ENCODE data around the gene ART4. TPM values are rescaled to one million over a fixed set of nuclear protein-coding genes. Genes with fewer than 3 reads are reported as not detected.
A peak's percentile ranks its signal among the peaks of the same experiment; 100 is the strongest.

ART4 gene, protein sequence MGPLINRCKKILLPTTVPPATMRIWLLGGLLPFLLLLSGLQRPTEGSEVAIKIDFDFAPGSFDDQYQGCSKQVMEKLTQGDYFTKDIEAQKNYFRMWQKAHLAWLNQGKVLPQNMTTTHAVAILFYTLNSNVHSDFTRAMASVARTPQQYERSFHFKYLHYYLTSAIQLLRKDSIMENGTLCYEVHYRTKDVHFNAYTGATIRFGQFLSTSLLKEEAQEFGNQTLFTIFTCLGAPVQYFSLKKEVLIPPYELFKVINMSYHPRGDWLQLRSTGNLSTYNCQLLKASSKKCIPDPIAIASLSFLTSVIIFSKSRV
- total RNA-seq: not detected in 2 replicates

DNA sequence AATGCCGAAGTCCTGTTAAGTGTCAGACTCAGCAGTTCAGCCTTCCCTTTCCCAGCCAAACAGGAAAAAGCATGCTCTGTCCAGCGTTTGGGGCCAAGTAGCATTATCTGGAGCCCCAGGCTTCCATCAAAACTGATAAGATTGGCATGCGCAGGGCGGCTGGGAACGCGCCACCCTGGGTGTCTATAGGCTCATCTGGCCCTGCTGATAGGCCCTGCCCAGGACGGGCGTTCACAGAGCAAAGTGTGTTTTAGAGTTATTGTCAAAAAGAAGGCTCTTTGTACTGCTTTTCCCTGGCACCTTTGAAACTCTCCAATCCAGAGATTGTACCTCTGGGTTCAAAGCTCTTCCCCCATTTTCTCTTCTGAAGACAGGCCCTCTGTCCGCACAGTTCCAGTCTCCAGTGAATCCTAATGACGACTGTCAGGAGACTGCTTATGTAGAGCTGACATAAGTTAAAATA, at the start of gene ART4:
TSS of gene ART4 (minus strand) at position 102 of the 463 bp plus-strand sequence. CDS start 413 bp downstream, outside the sequence.
- Mint-ChIP-seq H3K27ac (no peak within 1 kb of the TSS), H3K27me3 (peaks cover 6% of the 10 kb centered on the region), H3K4me3 (no peak within 1 kb of the TSS), H3K9me3 (no peaks in the 10 kb centered on the region), H3K36me3 (ENCODE audit: low read depth) (no peaks in the 10 kb centered on the region), H3K4me1 (peaks cover 5% of the 10 kb centered on the region)
- intact Hi-C loops (cut with micrococcal nuclease): loop anchor here (5.0 kb wide), 2 partner anchors 121 to 379 kb away; partner anchors contain the start of gene RERG
- no peak for DNase-seq

DNA sequence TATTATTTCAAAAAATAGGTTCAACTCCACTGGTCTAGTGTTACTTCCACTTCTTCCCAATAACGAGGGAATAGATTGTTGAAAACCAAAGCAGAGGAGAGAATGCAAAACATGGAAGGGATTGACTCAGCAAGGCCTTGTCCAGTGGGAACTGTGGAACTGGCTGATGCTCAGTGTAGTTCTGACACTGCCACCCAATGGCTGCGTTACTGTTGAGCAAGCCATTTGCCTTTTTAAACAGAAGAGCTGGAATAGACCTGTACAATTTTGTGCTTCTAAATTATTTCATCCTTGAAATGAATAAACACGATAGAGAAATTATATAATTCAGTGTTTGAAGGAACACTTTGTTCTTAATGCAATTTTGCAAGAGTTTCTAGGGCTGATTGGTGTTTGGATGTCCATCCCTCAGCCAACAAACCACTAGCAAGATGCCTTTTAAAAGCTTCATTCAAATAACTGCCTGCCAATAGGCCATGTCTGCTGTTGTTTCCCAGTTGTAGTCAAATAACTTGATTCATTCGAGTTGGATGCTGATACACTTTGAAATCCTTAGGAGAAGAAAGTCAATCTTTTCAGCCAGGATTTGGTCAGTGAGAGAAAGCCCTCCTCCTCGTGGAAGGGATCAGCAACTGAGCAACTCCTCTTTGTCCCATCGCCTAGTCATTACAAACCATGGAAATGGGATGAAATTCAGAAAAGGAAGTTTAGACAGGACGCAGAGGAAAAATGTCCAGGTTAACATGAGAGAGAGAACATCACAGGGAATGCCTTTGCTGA, 49.6 kb upstream of the ART4 start:
- DNase-seq: no peak
- Mint-ChIP-seq H3K36me3 (ENCODE audit: low read depth) (no peaks in the 10 kb centered on the region), H3K27me3 (peaks cover 12% of the 10 kb centered on the region), H3K27ac (no peak overlapping the region), H3K4me1 (no peaks in the 10 kb centered on the region), H3K9me3 (no peaks in the 10 kb centered on the region), H3K4me3 (no peak overlapping the region)
- intact Hi-C loops (cut with micrococcal nuclease): no loop called here

DNA sequence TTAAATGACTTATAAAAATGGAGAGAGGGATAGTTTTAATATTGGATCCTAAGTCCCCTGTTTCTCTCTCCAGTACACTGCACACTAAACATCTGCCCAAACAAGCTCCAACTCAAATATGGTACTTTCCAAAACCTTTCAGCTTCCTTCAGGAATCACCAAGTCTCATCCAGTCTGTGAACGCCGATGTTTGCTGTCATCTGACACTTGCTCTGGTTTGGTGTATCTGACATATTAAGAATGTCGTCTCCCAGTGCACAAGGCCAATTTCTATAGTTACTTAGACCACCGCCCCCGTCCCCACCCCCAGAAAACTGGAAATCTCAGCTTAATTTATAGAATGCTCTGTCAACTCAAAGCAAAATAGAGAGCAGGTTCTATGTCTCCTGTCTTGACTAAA, 47.4 kb upstream of the ART4 start:
- Mint-ChIP-seq H3K27me3 (peaks cover 20% of the 10 kb centered on the region), H3K9me3 (no peaks in the 10 kb centered on the region), H3K27ac (no peak overlapping the region), H3K4me1 (no peaks in the 10 kb centered on the region), H3K4me3 (no peak overlapping the region), H3K36me3 (ENCODE audit: low read depth) (no peaks in the 10 kb centered on the region)
- DNase-seq: no peak
- intact Hi-C loops (cut with micrococcal nuclease): no loop called here

DNA sequence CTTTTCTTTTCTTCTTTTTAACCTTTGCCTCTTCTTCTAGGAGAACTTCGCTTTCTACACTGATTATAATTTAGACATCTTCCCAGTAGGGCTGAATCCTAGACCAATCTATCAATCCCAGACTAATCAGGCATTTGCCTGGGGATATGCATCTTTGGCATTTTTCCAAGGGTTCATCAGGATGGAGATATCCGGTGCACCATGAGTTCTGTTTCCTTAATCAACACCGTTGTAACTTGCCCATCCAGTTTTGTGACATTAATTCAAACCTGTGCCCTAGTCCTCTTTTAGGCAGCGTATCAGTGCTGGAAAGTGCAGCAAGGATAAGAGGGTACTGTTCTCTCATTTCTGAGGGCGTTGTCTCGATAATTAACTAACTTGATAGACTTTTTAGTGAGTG, 42.9 kb upstream of the ART4 start:
- no peak overlapping the region for H3K27ac Mint-ChIP-seq
- intact Hi-C loops (cut with micrococcal nuclease): no loop called here
- no peaks in the 10 kb centered on the region for H3K9me3 Mint-ChIP-seq
- H3K27me3 Mint-ChIP-seq: peaks cover 24% of the 10 kb centered on the region
- no peaks in the 10 kb centered on the region for H3K36me3 Mint-ChIP-seq (ENCODE audit: low read depth)
- DNase-seq: no peak
- peaks cover 6% of the 10 kb centered on the region for H3K4me1 Mint-ChIP-seq
- H3K4me3 Mint-ChIP-seq: no peak overlapping the region

DNA sequence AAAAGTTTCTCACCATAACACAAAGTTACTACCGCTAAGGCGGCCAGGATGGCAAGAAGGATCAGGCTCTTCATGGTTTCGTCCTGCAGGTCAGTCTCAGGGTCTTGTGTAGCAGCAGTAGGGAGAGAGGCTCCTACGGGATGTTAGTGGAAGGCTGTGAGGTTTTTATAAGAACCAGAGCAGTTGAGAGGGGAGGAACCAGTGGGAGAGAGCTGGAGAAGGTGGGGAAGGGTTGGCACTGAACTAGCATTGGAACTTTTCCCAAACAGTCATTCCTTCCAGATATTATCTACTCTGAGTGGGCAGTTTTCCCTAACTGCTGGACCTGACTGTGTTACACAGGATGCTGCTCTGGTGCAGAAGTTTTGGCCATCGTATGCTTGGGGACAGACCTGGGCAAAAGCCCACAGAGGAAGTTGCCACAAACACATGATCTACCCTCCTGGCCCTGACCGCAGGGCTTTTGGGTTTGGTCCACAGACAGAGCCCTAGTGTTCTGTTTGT, 42.4 kb upstream of the ART4 start, which contains the start of gene MGP:
TSS of gene MGP (minus strand) at position 137 of the 504 bp plus-strand sequence. CDS start at position 74, 63 bp downstream.
- Mint-ChIP-seq H3K4me3 (no peak within 1 kb of the TSS), H3K9me3 (no peaks in the 10 kb centered on the region), H3K27me3 (peaks cover 24% of the 10 kb centered on the region), H3K4me1 (peaks cover 9% of the 10 kb centered on the region), H3K27ac (no peak within 1 kb of the TSS), H3K36me3 (ENCODE audit: low read depth) (no peaks in the 10 kb centered on the region)
- intact Hi-C loops (cut with micrococcal nuclease): no loop called here
- no peak for DNase-seq

DNA sequence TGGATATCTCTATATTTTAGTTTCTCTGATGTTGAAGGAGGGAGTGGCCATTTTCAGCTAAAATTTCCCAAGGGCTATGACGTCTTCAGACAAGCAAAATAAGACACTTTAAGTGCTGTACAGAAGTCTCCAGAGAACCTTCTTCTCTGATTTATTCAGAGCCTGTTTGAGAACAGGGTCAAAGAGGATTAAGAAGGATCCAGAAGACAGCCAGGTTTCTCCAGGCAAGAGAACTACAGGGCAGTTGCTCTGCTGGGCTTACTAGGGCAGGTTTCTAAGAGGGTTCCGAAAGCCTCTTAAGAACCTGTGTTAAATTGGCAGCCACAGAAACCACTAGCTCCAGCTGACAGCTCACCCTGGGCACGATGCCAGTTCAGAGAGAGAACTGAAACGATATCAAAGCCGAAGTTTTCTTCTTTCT, 41.1 kb upstream of the ART4 start:
- Mint-ChIP-seq H3K36me3 (ENCODE audit: low read depth) (no peaks in the 10 kb centered on the region), H3K4me3 (no peak overlapping the region), H3K27ac (no peak overlapping the region), H3K9me3 (peaks cover 9% of the 10 kb centered on the region), H3K4me1 (peaks cover 13% of the 10 kb centered on the region), H3K27me3 (peaks cover 19% of the 10 kb centered on the region)
- intact Hi-C loops (cut with micrococcal nuclease): no loop called here
- peak; percentile 82 for DNase-seq

DNA sequence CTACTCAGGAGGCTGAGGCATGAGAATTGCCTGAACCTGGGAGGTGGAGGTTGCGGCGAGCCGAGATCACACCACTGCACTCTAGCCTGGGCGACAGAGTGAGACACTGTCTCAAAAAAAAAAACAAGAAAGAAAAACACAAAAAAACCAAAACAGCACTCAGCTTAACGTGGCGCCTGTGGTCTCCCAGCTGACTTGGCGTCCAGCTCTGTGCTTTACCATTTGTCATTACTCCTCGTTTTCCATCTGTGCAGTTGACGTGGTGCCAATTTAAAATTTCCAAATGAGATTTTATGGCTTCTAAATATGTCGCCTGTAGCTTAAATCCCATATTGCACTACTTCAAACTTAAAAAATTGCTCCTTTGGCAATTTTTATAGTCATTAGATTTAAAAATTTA, 40.4 kb upstream of the ART4 start:
- Mint-ChIP-seq H3K9me3 (peaks cover 11% of the 10 kb centered on the region), H3K36me3 (ENCODE audit: low read depth) (no peaks in the 10 kb centered on the region), H3K4me3 (no peak overlapping the region), H3K27ac (no peak overlapping the region), H3K4me1 (peaks cover 13% of the 10 kb centered on the region), H3K27me3 (peaks cover 18% of the 10 kb centered on the region)
- intact Hi-C loops (cut with micrococcal nuclease): no loop called here
- DNase-seq: no peak

DNA sequence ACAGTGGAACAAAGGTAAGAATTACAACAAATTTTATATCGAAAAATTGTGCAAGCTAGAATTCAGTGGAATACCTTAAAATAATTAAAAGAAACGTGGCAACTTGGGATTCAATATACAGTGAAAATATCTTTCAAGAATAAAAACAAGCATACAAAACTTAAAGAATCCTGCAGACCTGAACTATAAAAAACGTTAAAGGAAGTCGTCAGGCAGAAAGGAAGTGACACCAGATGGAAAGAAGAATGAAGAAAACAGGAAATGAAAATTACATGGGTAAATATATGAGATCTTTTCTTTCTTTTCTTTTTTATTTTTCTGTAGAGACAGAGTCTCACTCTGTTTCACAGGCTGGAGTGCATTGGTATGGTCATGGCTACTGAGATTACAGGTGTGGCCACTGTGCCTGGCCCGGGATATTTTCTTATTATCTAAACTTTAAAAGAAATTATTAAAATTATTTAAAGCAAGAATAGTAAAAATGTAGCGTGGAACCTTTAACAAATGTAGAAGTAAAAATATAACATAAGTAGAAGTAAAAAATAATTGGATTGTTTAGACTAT, 37.6 kb upstream of the ART4 start:
- H3K9me3 Mint-ChIP-seq: peaks cover 13% of the 10 kb centered on the region
- peaks cover 13% of the 10 kb centered on the region for H3K4me1 Mint-ChIP-seq
- no peaks in the 10 kb centered on the region for H3K36me3 Mint-ChIP-seq (ENCODE audit: low read depth)
- intact Hi-C loops (cut with micrococcal nuclease): no loop called here
- H3K27ac Mint-ChIP-seq: no peak overlapping the region
- peaks cover 4% of the 10 kb centered on the region for H3K27me3 Mint-ChIP-seq
- H3K4me3 Mint-ChIP-seq: no peak overlapping the region
- no peak for DNase-seq

DNA sequence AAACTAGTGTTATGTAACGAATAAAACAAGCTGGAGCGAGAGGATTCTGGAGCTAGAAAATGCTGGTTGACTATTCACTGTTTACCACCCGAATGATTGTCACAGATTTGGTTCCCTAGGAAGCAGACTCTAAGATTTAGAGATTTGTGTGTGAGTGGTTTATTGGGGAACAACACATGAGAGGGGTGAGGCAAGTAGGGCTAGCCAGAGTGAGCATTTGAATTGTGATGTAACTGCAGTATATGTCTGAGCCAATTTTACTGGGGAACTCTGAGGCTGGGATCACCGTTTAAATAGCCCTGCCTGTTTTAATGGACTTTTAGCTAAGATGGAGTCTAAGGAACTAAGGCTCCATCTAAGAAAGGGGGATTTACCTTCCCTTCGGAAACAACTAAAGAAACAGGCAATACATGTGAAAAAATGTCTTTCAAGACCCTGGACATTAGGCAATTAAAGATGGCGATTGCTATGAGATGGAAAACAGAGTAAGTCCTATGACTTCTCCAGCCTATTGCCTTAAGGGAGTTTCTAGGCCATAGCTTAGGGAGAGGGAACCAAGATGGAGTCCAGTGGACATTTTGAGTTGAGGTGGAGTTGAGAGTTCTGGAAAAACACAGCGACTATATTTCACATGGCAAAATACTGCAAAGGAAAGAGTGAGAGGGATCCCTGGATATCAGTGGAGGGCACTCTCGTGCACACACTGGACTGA, 36.1 kb upstream of the ART4 start:
- peaks cover 13% of the 10 kb centered on the region for H3K9me3 Mint-ChIP-seq
- H3K4me1 Mint-ChIP-seq: peaks cover 10% of the 10 kb centered on the region
- no peaks in the 10 kb centered on the region for H3K36me3 Mint-ChIP-seq (ENCODE audit: low read depth)
- no peak overlapping the region for H3K4me3 Mint-ChIP-seq
- no peak overlapping the region for H3K27ac Mint-ChIP-seq
- no peaks in the 10 kb centered on the region for H3K27me3 Mint-ChIP-seq
- intact Hi-C loops (cut with micrococcal nuclease): no loop called here
- no peak for DNase-seq

DNA sequence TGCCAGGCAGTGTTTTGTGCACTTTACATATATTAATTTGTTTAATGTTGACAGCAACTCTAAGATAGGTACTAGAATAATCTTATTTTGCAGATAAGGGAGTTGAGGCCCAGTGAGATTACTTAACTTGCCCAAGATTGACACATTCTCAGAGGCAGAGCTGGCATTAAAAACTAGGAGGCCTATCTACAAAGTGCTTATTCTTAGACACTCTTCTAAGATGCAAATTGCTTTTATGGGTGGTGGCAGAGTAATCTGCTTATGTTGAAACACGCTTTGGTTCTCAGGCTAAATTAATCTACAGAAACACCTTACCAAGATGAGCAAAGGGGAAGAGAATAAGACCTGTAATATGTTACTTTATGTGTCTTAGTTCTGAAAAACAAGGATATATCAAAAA, 35.2 kb upstream of the ART4 start:
- intact Hi-C loops (cut with micrococcal nuclease): no loop called here
- no peaks in the 10 kb centered on the region for H3K27me3 Mint-ChIP-seq
- peaks cover 8% of the 10 kb centered on the region for H3K4me1 Mint-ChIP-seq

DNA sequence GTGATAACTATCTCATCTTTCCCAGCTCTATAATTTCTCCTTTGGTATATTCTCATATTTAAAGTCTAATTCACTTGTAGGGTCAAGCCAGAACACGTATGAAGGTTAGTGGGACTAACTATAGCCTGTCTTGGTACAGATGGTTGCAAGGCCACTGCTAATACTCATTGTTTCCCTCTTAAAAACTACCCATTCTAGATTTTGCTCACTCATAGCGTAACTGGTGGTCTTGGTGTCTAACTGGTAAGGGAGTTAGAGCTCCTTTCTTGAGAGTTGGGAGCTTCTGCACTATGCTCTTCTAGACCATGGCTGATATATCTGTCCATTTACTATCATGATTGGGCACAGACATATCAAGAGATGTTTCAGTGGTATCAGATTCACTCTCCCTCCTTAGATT, 33.5 kb upstream of the ART4 start:
- DNase-seq: no peak
- Mint-ChIP-seq H3K4me3 (no peak overlapping the region), H3K36me3 (ENCODE audit: low read depth) (no peaks in the 10 kb centered on the region), H3K9me3 (peaks cover 18% of the 10 kb centered on the region), H3K4me1 (peaks cover 8% of the 10 kb centered on the region), H3K27me3 (no peaks in the 10 kb centered on the region), H3K27ac (no peak overlapping the region)
- intact Hi-C loops (cut with micrococcal nuclease): no loop called here

More for the DNA sequence above, 35.2 kb upstream of the ART4 start:
- no peaks in the 10 kb centered on the region for H3K36me3 Mint-ChIP-seq (ENCODE audit: low read depth)
- peaks cover 18% of the 10 kb centered on the region for H3K9me3 Mint-ChIP-seq
- DNase-seq: no peak
- no peak overlapping the region for H3K4me3 Mint-ChIP-seq
- H3K27ac Mint-ChIP-seq: no peak overlapping the region

DNA sequence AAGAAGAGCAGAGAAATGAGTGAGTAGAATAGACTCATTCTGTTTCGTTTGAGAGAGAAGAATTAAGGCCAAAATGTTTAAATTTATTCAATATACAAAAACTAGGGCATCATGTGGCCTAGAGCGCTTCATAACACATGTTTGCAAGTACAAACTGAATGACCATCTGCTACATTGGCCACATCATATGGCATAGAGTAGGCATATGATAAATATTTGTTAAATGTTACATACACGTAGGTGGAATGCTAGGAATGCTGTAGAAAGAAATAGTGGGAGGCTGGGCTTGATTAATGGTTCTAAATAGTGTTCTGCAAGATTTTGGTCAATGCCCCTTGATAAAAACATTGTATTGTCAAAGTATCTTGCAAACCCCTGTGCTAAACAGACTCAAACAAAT, 31.6 kb upstream of the ART4 start:
- Mint-ChIP-seq H3K27me3 (no peaks in the 10 kb centered on the region), H3K27ac (no peak overlapping the region), H3K9me3 (peaks cover 13% of the 10 kb centered on the region), H3K4me3 (no peak overlapping the region), H3K36me3 (ENCODE audit: low read depth) (no peaks in the 10 kb centered on the region), H3K4me1 (no peaks in the 10 kb centered on the region)
- intact Hi-C loops (cut with micrococcal nuclease): no loop called here
- DNase-seq: no peak

DNA sequence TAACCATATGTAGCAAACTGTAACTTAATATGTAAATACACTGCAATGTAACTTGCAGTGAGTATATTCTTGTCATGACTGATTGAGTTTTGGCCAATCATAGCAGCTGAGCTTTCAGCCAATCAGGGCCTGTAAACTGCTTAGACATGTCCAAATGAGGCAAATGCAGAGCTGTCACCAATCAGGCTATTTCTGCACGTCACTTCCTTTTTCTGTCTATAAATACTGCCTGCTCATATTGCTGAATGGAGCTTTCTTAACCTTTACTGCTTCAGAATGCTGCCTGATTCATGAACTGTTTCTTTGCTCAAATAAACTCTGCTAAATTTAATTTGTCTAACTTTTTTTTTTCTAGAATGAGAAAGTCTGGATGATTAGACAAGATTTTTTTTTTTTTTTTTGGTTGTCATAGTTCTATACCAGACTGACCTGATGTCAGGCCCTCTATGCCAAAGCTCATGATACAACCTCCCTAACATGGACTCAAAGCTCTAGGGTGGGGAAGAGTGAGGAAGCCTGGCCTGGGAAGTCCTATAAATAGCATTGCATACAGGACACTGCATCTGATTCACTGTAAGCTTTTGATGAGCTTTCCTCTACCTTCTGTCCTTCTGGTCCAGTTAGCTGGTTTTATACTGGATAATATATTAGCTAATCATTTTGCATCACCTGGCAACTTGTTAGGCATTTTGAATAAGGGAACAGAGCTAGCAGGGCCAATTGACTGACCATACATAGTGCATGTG, 30.3 kb upstream of the ART4 start:
- H3K4me1 Mint-ChIP-seq: no peaks in the 10 kb centered on the region
- no peak overlapping the region for H3K27ac Mint-ChIP-seq
- intact Hi-C loops (cut with micrococcal nuclease): no loop called here
- peaks cover 7% of the 10 kb centered on the region for H3K9me3 Mint-ChIP-seq
- no peak for DNase-seq
- H3K36me3 Mint-ChIP-seq (ENCODE audit: low read depth): no peaks in the 10 kb centered on the region
- H3K4me3 Mint-ChIP-seq: no peak overlapping the region
- no peaks in the 10 kb centered on the region for H3K27me3 Mint-ChIP-seq
